Sigmoid colon (tissue), 7 donors: ENCODE results near the gene SLC14A1. TPM values are rescaled to one million over a fixed set of nuclear protein-coding genes. Genes with fewer than 3 reads are reported as not detected.
A peak's percentile ranks its signal among the peaks of the same experiment; 100 is the strongest.

Experiments used
- DNase-seq: peaks from one replicate; pipeline ENCODE4 v3.0.0-alpha.2; 2019
- H3K27ac ChIP-seq, 4 donors: fragments of 200-600 bp; sonication (generic); one replicate each; pipeline ENCODE4 v1.5.1; 2016 to 2019; ENCODE audit warnings: mild to moderate bottlenecking in 1 of 4
- H3K27me3 ChIP-seq, 3 donors: fragments of 200-600 bp; sonication (generic); one replicate each; pipeline ENCODE4 v1.5.1; 2019; ENCODE audit warnings: mild to moderate bottlenecking in 1 of 3
- H3K36me3 ChIP-seq, 4 donors: fragments of 200-600 bp; sonication (generic); one replicate each; pipeline ENCODE4 v1.5.1; 2016 to 2019
- H3K4me1 ChIP-seq, 4 donors: fragments of 200-600 bp; sonication (generic); one replicate each; pipeline ENCODE4 v1.5.1; 2017 to 2019
- H3K4me3 ChIP-seq, 4 donors: fragments of 200-600 bp; sonication (generic); one replicate each; pipeline ENCODE4 v1.5.1; 2017 to 2019; ENCODE audit warnings: mild to moderate bottlenecking in 2 of 4, moderate library complexity in 1 of 4
- H3K9me3 ChIP-seq, 4 donors: fragments of 200-600 bp in 3 of 4; sonication (generic) in 3 of 4; one replicate each; pipeline versions ENCODE4 v1.5.1 to v1.6.1; 2013 to 2019
- CTCF ChIP-seq, 4 experiments: fragments of 450-650 bp in 3 of 4; fragments of 200-600 bp in 1 of 4; IDR thresholded peaks; one replicate each; pipeline ENCODE4 v1.5.1; 2016 to 2019; ENCODE audit warnings: antibody characterized with exemption in 4 of 4, mild to moderate bottlenecking in 3 of 4, moderate library complexity in 2 of 4
- EP300 ChIP-seq, 4 donors: sonication (generic); formaldehyde crosslinking; IDR thresholded peaks; one replicate each; pipeline ENCODE4 v1.6.1; 2017; ENCODE audit warnings: antibody characterized with exemption in 4 of 4
- POLR2A ChIP-seq, 2 donors: fragments of 450-650 bp; IDR thresholded peaks; one replicate each; pipeline ENCODE4 v1.6.1; 2016; ENCODE audit warnings: antibody characterized with exemption in 2 of 2, mild to moderate bottlenecking in 2 of 2, moderate library complexity in 2 of 2
- POLR2AphosphoS5 ChIP-seq, 4 donors: sonication (generic); formaldehyde crosslinking; IDR thresholded peaks; one replicate each; pipeline ENCODE4 v1.6.1; 2017; ENCODE audit warnings: antibody characterized with exemption in 4 of 4
- WGBS, 2 donors: extraction: QIAGEN DNeasy Blood & Tissue Kit; methylation state at CpG; one replicate each; pipeline ENCODE4 v1.1.7; 2013; 5-methylcytosine and 5-hydroxymethylcytosine counted together
- intact Hi-C: fragments of 100-400 bp; cut with DNase I; formaldehyde crosslinking; loops from one replicate; pipeline ENCODE4 v1.15.1; 2023
- polyA plus RNA-seq, 3 donors: library from polyadenylated mRNA; stranded (reverse); fragments of 200-250 nt; gene quantifications; one replicate each; pipeline ENCODE4 v1.2.3, GENCODE V29; 2013
- total RNA-seq, 4 donors: library from RNA; depleted of rRNA; stranded (reverse); fragments of >200 nt; gene quantifications; one replicate each; pipeline ENCODE4 v1.1.0, GENCODE V29; 2016
- donor health status: healthy with polysubstance abuse.
- donor health status: Bipolar disorder and iron deficiency.
- donor health status: healthy.

Gene SLC14A1
- total and polyA plus RNA-seq, 7 donors: 0.69 to 14.4 (median 1.6) TPM; not detected in 2

GRCh38 chr18:45771587-45772480 is 47.9 kb downstream of the SLC14A1 start:
- intact Hi-C loops: loop anchor here (10.0 kb wide), 1 partner anchor 63 kb away; no protein-coding TSS in a partner anchor
- WGBS, 2 donors: 84 to 87% methylated on average over 8 of the region's 8 CpGs
- Histone ChIP-seq H3K36me3 (no peaks in the 10 kb centered on the region), H3K27me3 (peaks cover 0 to 15% (median 0%) of the 10 kb centered on the region in 3 donors), H3K4me1 (peaks cover 0 to 15% (median 7%) of the 10 kb centered on the region in 4 donors), H3K4me3 (no peak overlapping the region), H3K27ac (no peak overlapping the region), H3K9me3 (no peaks in the 10 kb centered on the region)
- no peak for DNase-seq
- TF ChIP-seq POLR2A (IDR thresholded peaks at IDR 0.05) (no peak), CTCF (IDR thresholded peaks at IDR 0.05) (no peak), POLR2AphosphoS5 (IDR thresholded peaks at IDR 0.05) (no peak), EP300 (IDR thresholded peaks at IDR 0.05) (no peak)

- Histone ChIP-seq H3K4me1 (peaks cover 0 to 15% (median 7%) of the 10 kb centered on the region in 4 donors), H3K9me3 (no peaks in the 10 kb centered on the region), H3K27ac (no peak overlapping the region), H3K36me3 (no peaks in the 10 kb centered on the region), H3K27me3 (peaks cover 0 to 15% (median 0%) of the 10 kb centered on the region in 3 donors), H3K4me3 (no peak overlapping the region)
- no peak for DNase-seq
- intact Hi-C loops: loop anchor here (10.0 kb wide), 1 partner anchor 61 kb away; no protein-coding TSS in a partner anchor
- no peak for TF ChIP-seq EP300 (IDR thresholded peaks at IDR 0.05)
- TF ChIP-seq CTCF (IDR thresholded peaks at IDR 0.05): no peak
- TF ChIP-seq POLR2A (IDR thresholded peaks at IDR 0.05): no peak
- TF ChIP-seq POLR2AphosphoS5 (IDR thresholded peaks at IDR 0.05): no peak
Measured at GRCh38 chr18:45774065-45774521, 50.1 kb downstream of the SLC14A1 start.

- H3K27me3 ChIP-seq: peaks cover 0 to 13% (median 0%) of the 10 kb centered on the region in 3 donors
- H3K4me3 ChIP-seq: peak overlapping the region; percentile 48 to 72 (median 62)
- H3K9me3 ChIP-seq: no peaks in the 10 kb centered on the region
- intact Hi-C loops: loop anchor here (10.0 kb wide), 1 partner anchor 60 kb away; no protein-coding TSS in a partner anchor
- 4 to 8% methylated on average over 35 of the region's 35 CpGs for WGBS, 2 donors
- peaks cover 0 to 15% (median 7%) of the 10 kb centered on the region in 4 donors for H3K4me1 ChIP-seq
- H3K36me3 ChIP-seq: no peaks in the 10 kb centered on the region
- TF ChIP-seq POLR2A (IDR thresholded peaks at IDR 0.05): peak in 1 of 2 donors; percentile 9
- no peak for TF ChIP-seq EP300 (IDR thresholded peaks at IDR 0.05)
- peak in 3 of 4 donors; percentile 41 to 57 (median 54) for TF ChIP-seq POLR2AphosphoS5 (IDR thresholded peaks at IDR 0.05)
- no peak for TF ChIP-seq CTCF (IDR thresholded peaks at IDR 0.05)
- peak overlapping the region; percentile 66 to 78 (median 72) for H3K27ac ChIP-seq
- DNase-seq: peak; percentile 84
Measured at GRCh38 chr18:45775241-45775676, 51.3 kb downstream of the SLC14A1 start.

- Histone ChIP-seq H3K27ac (peak overlapping the region; percentile 66 to 78 (median 72)), H3K4me1 (peaks cover 0 to 15% (median 7%) of the 10 kb centered on the region in 4 donors), H3K36me3 (no peaks in the 10 kb centered on the region), H3K4me3 (peak overlapping the region; percentile 48 to 72 (median 62)), H3K9me3 (no peaks in the 10 kb centered on the region), H3K27me3 (peaks cover 0 to 13% (median 0%) of the 10 kb centered on the region in 3 donors)
- intact Hi-C loops: loop anchor here (10.0 kb wide), 1 partner anchor 59 kb away; no protein-coding TSS in a partner anchor
- 49 to 70% methylated on average over 8 of the region's 8 CpGs for WGBS, 2 donors
- no peak for DNase-seq
- TF ChIP-seq CTCF (IDR thresholded peaks at IDR 0.05) (no peak), POLR2AphosphoS5 (IDR thresholded peaks at IDR 0.05) (no peak), POLR2A (IDR thresholded peaks at IDR 0.05) (no peak)
Measured at GRCh38 chr18:45775743-45776142, 51.8 kb downstream of the SLC14A1 start.
